Activated CD8-positive, alpha-beta memory T cell treated with anti-CD3 and anti-CD28 coated beads, Interleukin-2, amount 10 ng/mL, durations not matched to agents 7 days and 5 days (primary cell): ENCODE measurements around the gene MSH2. TPM values are rescaled to one million over a fixed set of nuclear protein-coding genes. Genes with fewer than 3 reads are reported as not detected.
"Not testable (repeated sequence)": the region's sequence is repeated elsewhere in the genome, so short reads cannot be mapped to it uniquely, and the experiment has no call there.

Experiments used
- ATAC-seq: fragments of 150-1000 bp; cut with Tn5 transposase; one replicate; pipeline ENCODE4 v1.10.0; 2021; ENCODE audit warnings: moderate library complexity
- CTCF ChIA-PET: fragments of 350-600 bp; sonication (Branson Sonifier 250); formaldehyde crosslinking; loops from one replicate; lab custom pipeline; 2021; ENCODE audit warnings: antibody characterized with exemption; lab: Charles Lee
- DNase-seq: peaks from one replicate; pipeline ENCODE4 v3.0.0-alpha.2; 2020
- H3K27ac Mint-ChIP-seq: one replicate; pipeline ENCODE4 v1.8.0; 2021; ENCODE audit warnings: mild to moderate bottlenecking, mixed read lengths
- H3K27me3 Mint-ChIP-seq: one replicate; pipeline ENCODE4 v1.8.0; 2021; ENCODE audit warnings: mixed read lengths
- H3K36me3 Mint-ChIP-seq: one replicate; pipeline ENCODE4 v1.8.0; 2021; ENCODE audit warnings: mild to moderate bottlenecking, mixed read lengths
- H3K4me1 Mint-ChIP-seq: one replicate; pipeline ENCODE4 v1.8.0; 2021; ENCODE audit warnings: mixed read lengths
- H3K4me3 Mint-ChIP-seq: one replicate; pipeline ENCODE4 v1.8.0; 2021; ENCODE audit warnings: mild to moderate bottlenecking, moderate library complexity, mixed read lengths
- H3K9me3 Mint-ChIP-seq: one replicate; pipeline ENCODE4 v1.8.0; 2022; ENCODE audit warnings: low read depth, mixed read lengths
- total RNA-seq, 2 experiments: library from RNA; stranded (reverse); gene quantifications; one replicate each; pipeline ENCODE4 v1.2.3, GENCODE V29; 2021

MSH2 gene
- total RNA-seq, 2 experiments from 2014 or later, result 45.7 to 57.4 TPM

DNA sequence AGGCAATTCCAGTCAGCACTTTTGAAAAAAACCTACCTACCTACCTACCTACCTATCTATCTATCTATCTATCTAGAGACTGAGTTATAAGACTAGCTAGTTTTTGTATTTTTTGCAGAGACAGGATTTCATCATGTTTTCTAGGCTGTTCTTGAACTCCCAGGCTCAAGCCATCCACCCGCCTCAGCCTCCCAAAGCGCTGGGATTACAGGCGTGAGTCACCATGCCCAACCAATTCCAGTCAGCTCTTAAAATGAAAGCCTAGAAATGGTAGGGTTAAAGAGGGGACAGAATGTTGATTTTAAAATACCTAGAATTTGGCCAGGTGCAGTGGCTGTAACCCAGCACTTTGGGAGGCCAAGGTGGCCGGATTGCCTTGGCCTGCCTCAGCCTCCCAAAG lies 19.1 kb downstream of the MSH2 start:
- CTCF ChIA-PET, result interaction anchor here (1.3 kb wide), 2 partner anchors 15 to 16 kb away, joined by 3 to 5 read pairs; no protein-coding TSS in a partner anchor

GRCh38 chr2:47422560-47422959 lies 19.6 kb downstream of the MSH2 start:
- no peaks in the 10 kb centered on the region for H3K9me3 Mint-ChIP-seq
- no peaks in the 10 kb centered on the region for H3K27me3 Mint-ChIP-seq
- no peak overlapping the region for H3K27ac Mint-ChIP-seq
- ATAC-seq (no peak), DNase-seq (no peak)
- H3K4me1 Mint-ChIP-seq, result no peaks in the 10 kb centered on the region
- CTCF ChIA-PET, result interaction anchor here (1.3 kb wide), 1 partner anchor 15 kb away, joined by 5 read pairs; no protein-coding TSS in a partner anchor
- no peak overlapping the region for H3K4me3 Mint-ChIP-seq
- H3K36me3 Mint-ChIP-seq, result peaks cover 37% of the 10 kb centered on the region

More for the DNA sequence above, 19.1 kb downstream of the MSH2 start:
- Mint-ChIP-seq H3K36me3 (peaks cover 35% of the 10 kb centered on the region), H3K4me1 (no peaks in the 10 kb centered on the region), H3K27ac (no peak overlapping the region), H3K27me3 (no peaks in the 10 kb centered on the region), H3K4me3 (no peak overlapping the region), H3K9me3 (no peaks in the 10 kb centered on the region)
- ATAC-seq (no peak), DNase-seq (no peak)

GRCh38 chr2:47426786-47427185 lies 23.8 kb downstream of the MSH2 start:
- no peaks in the 10 kb centered on the region for H3K27me3 Mint-ChIP-seq
- peaks cover 44% of the 10 kb centered on the region for H3K36me3 Mint-ChIP-seq
- no peaks in the 10 kb centered on the region for H3K9me3 Mint-ChIP-seq
- CTCF ChIA-PET, result no interaction called here
- no peaks in the 10 kb centered on the region for H3K4me1 Mint-ChIP-seq
- H3K4me3 Mint-ChIP-seq, result no peak overlapping the region
- no peak overlapping the region for H3K27ac Mint-ChIP-seq
- no peak for ATAC-seq
- DNase-seq, result no peak

- Mint-ChIP-seq H3K4me1 (no peaks in the 10 kb centered on the region), H3K9me3 (no peaks in the 10 kb centered on the region), H3K36me3 (peaks cover 43% of the 10 kb centered on the region), H3K27me3 (no peaks in the 10 kb centered on the region), H3K27ac (no peak overlapping the region), H3K4me3 (no peak overlapping the region)
- no peak for ATAC-seq
- CTCF ChIA-PET, result no interaction called here
- no peak for DNase-seq
Observed at GRCh38 chr2:47429795-47430194, 26.8 kb downstream of the MSH2 start.

- H3K27me3 Mint-ChIP-seq, H3K9me3 Mint-ChIP-seq, H3K4me1 Mint-ChIP-seq, DNase-seq, H3K4me3 Mint-ChIP-seq, H3K27ac Mint-ChIP-seq, ATAC-seq, CTCF ChIA-PET: not testable (repeated sequence)
- peaks cover 34% of the 10 kb centered on the region for H3K36me3 Mint-ChIP-seq
Observed at GRCh38 chr2:47433006-47433405, 30.1 kb downstream of the MSH2 start.

- CTCF ChIA-PET, H3K4me3 Mint-ChIP-seq, H3K4me1 Mint-ChIP-seq, DNase-seq, H3K9me3 Mint-ChIP-seq, ATAC-seq, H3K27ac Mint-ChIP-seq, H3K27me3 Mint-ChIP-seq: not testable (repeated sequence)
- H3K36me3 Mint-ChIP-seq, result peaks cover 35% of the 10 kb centered on the region
Observed at GRCh38 chr2:47433445-47433844, 30.5 kb downstream of the MSH2 start.

- ATAC-seq (no peak), DNase-seq (no peak)
- no peak overlapping the region for H3K4me3 Mint-ChIP-seq
- H3K9me3 Mint-ChIP-seq, result no peaks in the 10 kb centered on the region
- CTCF ChIA-PET, result interaction anchor here (0.6 to 3.3 kb wide), 6 partner anchors 14 to 330 kb away, joined by 3 to 19 read pairs (median 3); no protein-coding TSS in a partner anchor
- H3K36me3 Mint-ChIP-seq, result peaks cover 19% of the 10 kb centered on the region
- H3K27ac Mint-ChIP-seq, result no peak overlapping the region
- no peaks in the 10 kb centered on the region for H3K4me1 Mint-ChIP-seq
- H3K27me3 Mint-ChIP-seq, result no peaks in the 10 kb centered on the region
Observed at GRCh38 chr2:47437287-47437686, 34.3 kb downstream of the MSH2 start.

DNA sequence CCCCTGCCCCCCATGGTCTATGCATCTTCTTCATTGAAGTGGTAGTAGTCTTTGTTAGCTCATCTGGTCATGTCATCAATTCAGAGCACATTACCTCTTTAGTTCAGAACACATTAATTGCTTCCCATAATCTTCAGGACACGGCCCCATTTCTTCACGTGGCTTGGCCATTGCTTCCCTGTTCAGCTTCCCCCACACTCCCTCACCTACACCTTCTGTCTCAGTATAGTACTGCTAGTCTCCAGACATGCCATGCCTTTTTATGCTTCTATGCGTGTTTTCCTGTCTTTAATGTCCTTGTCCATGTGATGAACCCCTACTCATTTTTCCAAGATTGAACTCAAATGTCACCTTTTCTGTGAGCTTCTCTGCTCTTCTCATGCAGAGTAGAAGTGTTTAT lies 35.1 kb downstream of the MSH2 start:
- CTCF ChIA-PET, result interaction anchor here (1.2 to 3.3 kb wide), 2 partner anchors 17 to 329 kb away, joined by 3 to 19 read pairs; no protein-coding TSS in a partner anchor
- ATAC-seq (no peak), DNase-seq (no peak)
- Mint-ChIP-seq H3K27ac (no peak overlapping the region), H3K4me3 (no peak overlapping the region), H3K36me3 (peaks cover 19% of the 10 kb centered on the region), H3K4me1 (no peaks in the 10 kb centered on the region), H3K9me3 (no peaks in the 10 kb centered on the region), H3K27me3 (no peaks in the 10 kb centered on the region)

DNA sequence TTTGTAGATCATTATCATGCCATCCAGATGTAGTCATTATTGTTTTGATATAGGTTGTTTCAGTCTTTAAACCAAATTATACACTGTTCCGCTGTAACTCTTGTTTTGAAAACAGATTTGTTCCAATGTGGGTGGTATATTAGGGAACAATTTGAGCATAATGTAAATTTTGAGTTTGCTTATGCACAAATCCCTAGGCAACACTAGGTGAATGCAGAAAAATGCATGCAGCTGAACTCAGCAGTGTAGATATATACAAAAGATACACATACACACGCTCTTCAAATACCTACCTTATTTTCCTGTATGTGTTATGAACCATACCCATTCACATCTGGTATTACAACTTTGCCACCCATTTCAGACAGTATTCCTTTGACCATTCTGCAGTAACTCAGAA lies 35.8 kb downstream of the MSH2 start:
- CTCF ChIA-PET, result interaction anchor here (0.6 to 3.0 kb wide), 2 partner anchors 10 to 329 kb away, joined by 3 to 6 read pairs; no protein-coding TSS in a partner anchor
- no peaks in the 10 kb centered on the region for H3K27me3 Mint-ChIP-seq
- H3K4me1 Mint-ChIP-seq, result no peaks in the 10 kb centered on the region
- no peak overlapping the region for H3K4me3 Mint-ChIP-seq
- peaks cover 23% of the 10 kb centered on the region for H3K36me3 Mint-ChIP-seq
- H3K27ac Mint-ChIP-seq, result no peak overlapping the region
- H3K9me3 Mint-ChIP-seq, result no peaks in the 10 kb centered on the region
- DNase-seq (no peak), ATAC-seq (no peak)

DNA sequence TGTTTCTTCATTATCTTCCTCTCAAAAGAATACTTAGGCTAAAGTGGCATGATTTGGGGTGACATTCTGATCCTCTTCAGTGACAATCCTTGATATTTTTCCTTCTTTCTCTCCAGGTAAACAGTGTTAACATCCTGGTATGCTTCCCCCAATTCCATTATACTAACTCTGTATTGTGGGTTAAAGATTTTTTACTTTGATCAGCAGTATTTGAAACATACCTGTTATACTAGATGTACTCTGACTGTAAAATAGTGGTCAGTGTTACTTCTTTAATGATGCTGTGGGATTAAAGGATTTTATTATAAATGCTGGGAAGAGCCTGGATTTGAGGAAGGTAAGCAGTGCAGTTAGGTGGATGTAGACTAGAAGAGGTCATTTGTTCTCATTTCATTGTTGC lies 48.8 kb downstream of the MSH2 start:
- Mint-ChIP-seq H3K4me3 (no peak overlapping the region), H3K36me3 (peaks cover 58% of the 10 kb centered on the region), H3K27ac (no peak overlapping the region), H3K9me3 (no peaks in the 10 kb centered on the region), H3K27me3 (no peaks in the 10 kb centered on the region), H3K4me1 (no peaks in the 10 kb centered on the region)
- DNase-seq (no peak), ATAC-seq (no peak)
- CTCF ChIA-PET, result no interaction called here

GRCh38 chr2:47452761-47453160 lies 49.8 kb downstream of the MSH2 start:
- no peak overlapping the region for H3K27ac Mint-ChIP-seq
- DNase-seq, result no peak
- no peak for ATAC-seq
- no peaks in the 10 kb centered on the region for H3K9me3 Mint-ChIP-seq
- no peaks in the 10 kb centered on the region for H3K27me3 Mint-ChIP-seq
- H3K4me1 Mint-ChIP-seq, result no peaks in the 10 kb centered on the region
- H3K36me3 Mint-ChIP-seq, result peaks cover 58% of the 10 kb centered on the region
- CTCF ChIA-PET, result no interaction called here
- H3K4me3 Mint-ChIP-seq, result no peak overlapping the region

DNA sequence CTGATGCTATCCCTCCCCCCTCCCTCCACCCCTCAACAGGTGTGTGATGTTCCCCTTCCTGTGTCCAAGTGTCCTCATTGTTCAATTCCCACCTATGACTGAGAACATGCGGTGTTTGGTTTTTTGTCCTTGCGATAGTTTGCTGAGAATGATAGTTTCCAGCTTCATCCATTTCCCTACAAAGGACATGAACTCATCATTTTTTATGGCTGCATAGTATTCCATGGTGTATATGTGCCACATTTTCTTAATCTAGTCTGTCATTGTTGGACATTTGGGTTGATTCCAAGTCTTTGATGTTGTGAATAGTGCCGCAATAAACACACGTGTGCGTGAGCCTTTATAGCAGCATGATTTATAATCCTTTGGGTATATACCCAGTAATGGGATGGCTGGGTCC lies 51.9 kb downstream of the MSH2 start:
- H3K9me3 Mint-ChIP-seq, H3K4me1 Mint-ChIP-seq, DNase-seq, H3K27me3 Mint-ChIP-seq, ATAC-seq, H3K4me3 Mint-ChIP-seq, H3K27ac Mint-ChIP-seq: not testable (repeated sequence)
- H3K36me3 Mint-ChIP-seq, result peaks cover 53% of the 10 kb centered on the region
- CTCF ChIA-PET, result interaction anchor here (1.1 kb wide), 1 partner anchor 313 kb away, joined by 3 read pairs; no protein-coding TSS in a partner anchor

DNA sequence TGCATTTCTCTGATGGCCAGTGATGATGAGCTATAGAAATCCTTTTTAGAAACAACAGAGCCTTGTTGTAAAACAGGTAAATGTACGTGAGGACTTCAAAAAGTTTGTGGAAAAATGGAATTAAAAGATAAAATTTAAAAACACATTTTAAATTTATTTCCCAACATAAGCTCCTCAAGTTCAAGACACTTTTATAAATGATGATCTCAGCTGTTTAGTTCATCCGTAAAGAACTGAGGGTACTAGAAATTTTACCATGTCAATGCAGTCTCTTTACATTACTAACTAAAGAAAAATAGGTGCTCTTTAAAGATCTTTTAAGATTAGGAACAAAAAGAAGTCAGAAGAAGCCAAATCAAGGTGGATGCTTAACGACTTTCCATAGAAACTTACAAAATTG lies 52.5 kb downstream of the MSH2 start:
- Mint-ChIP-seq H3K36me3 (peaks cover 55% of the 10 kb centered on the region), H3K4me3 (no peak overlapping the region), H3K9me3 (no peaks in the 10 kb centered on the region), H3K4me1 (peaks cover 8% of the 10 kb centered on the region), H3K27ac (no peak overlapping the region), H3K27me3 (no peaks in the 10 kb centered on the region)
- CTCF ChIA-PET, result interaction anchor here (1.1 kb wide), 1 partner anchor 312 kb away, joined by 3 read pairs; no protein-coding TSS in a partner anchor
- no peak for ATAC-seq
- no peak for DNase-seq

GRCh38 chr2:47456851-47457250 lies 53.9 kb downstream of the MSH2 start:
- Mint-ChIP-seq H3K27ac (peak overlapping the region; percentile 14), H3K9me3 (no peaks in the 10 kb centered on the region), H3K36me3 (peaks cover 46% of the 10 kb centered on the region), H3K4me1 (peaks cover 8% of the 10 kb centered on the region), H3K4me3 (no peak overlapping the region), H3K27me3 (no peaks in the 10 kb centered on the region)
- no peak for DNase-seq
- CTCF ChIA-PET, result no interaction called here
- ATAC-seq, result no peak
